Gastrocnemius medialis (tissue), 4 donors: ENCODE measurements around the gene LARGE1.

Source experiments
- POLR2A ChIP-seq, 2 donors: fragments of 450-650 bp; IDR thresholded peaks; one replicate each; pipeline ENCODE4 v1.6.1; 2017; ENCODE audit warnings: antibody characterized with exemption in 2 of 2, mild to moderate bottlenecking in 2 of 2, moderate library complexity in 2 of 2
- TF ChIP-seq, protein P1 (sequence below), 5 experiments: fragments of 450-650 bp in 3 of 5; fragments of 200-600 bp in 2 of 5; sonication (generic) in 2 of 5; IDR thresholded peaks in 4 of 5; conservative IDR thresholded peaks in 1 of 5; 1 replicate in 4 of 5; 2 replicates in 1 of 5; pipeline ENCODE4 v1.5.1; 2016 to 2019; ENCODE audit warnings: antibody characterized with exemption in 5 of 5, mild to moderate bottlenecking in 3 of 5, moderate library complexity in 3 of 5

DNA sequence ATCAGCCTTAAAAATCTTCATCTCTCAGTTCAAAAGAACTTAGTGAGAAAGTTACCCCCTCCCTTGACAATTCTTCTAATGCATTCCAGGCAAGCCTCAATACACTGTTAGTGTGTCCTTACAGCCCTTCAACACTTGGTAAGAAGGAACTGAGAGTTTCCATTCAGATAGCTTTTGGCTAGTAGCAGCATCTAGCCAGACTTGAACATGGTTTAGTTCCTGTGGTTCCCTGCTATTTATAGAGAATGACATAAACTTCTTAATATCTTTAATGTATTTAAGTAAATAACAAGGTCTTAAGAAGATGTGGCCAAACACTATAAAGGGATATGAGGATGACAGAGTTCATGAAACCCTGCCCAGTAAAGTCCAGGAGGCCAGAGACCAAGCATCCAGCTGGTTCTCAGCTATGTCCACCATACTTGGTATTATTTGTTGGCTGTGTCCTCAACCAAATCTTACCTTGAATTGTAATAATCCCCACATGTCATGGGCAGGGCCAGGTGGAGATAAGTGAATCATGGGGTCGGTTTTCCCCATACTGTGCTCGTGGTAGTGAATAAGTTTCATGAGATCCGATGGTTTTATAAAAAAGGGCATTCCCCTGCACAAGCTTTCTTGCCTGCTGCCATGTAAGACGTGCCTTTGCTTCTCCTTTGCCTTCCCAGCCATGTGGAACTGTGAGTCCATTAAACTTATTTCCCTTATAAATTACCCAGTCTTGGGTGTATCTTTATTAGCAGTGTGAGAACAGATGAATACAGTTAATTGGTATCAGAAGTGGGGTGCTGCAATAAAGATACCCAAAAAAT is 132.4 kb downstream of the LARGE1 start:
- TF ChIP-seq, protein P1, sequence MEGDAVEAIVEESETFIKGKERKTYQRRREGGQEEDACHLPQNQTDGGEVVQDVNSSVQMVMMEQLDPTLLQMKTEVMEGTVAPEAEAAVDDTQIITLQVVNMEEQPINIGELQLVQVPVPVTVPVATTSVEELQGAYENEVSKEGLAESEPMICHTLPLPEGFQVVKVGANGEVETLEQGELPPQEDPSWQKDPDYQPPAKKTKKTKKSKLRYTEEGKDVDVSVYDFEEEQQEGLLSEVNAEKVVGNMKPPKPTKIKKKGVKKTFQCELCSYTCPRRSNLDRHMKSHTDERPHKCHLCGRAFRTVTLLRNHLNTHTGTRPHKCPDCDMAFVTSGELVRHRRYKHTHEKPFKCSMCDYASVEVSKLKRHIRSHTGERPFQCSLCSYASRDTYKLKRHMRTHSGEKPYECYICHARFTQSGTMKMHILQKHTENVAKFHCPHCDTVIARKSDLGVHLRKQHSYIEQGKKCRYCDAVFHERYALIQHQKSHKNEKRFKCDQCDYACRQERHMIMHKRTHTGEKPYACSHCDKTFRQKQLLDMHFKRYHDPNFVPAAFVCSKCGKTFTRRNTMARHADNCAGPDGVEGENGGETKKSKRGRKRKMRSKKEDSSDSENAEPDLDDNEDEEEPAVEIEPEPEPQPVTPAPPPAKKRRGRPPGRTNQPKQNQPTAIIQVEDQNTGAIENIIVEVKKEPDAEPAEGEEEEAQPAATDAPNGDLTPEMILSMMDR (IDR thresholded peaks at IDR 0.05 in 4 of 5, conservative IDR thresholded peaks at IDR 0.05 in 1 of 5), result no peak
- TF ChIP-seq POLR2A (IDR thresholded peaks at IDR 0.05), result no peak
